Measurements from ENCODE around the gene PSMD1.

PSMD1 gene

GRCh38 chr2:231034291-231034882 lies 22.3 kb upstream of the PSMD1 start:
- FAIRE-seq = no peak
- no peak for DNase-seq (ENCODE audit: low spot score)

GRCh38 chr2:231036131-231036530 lies 20.5 kb upstream of the PSMD1 start:
- FAIRE-seq = no peak
- no peak for DNase-seq (ENCODE audit: low spot score)

GRCh38 chr2:231036578-231037106 lies 20.0 kb upstream of the PSMD1 start:
- no peak for FAIRE-seq
- no peak for DNase-seq (ENCODE audit: low spot score)

- FAIRE-seq (no peak), DNase-seq (ENCODE audit: low spot score) (no peak)
Measured at GRCh38 chr2:231037202-231037730, 19.4 kb upstream of the PSMD1 start, which contains the start of gene C2orf72. TSS of gene C2orf72 (plus strand) at chr2:231037523. CDS start at chr2:231037566, 43 bp downstream.

- DNase-seq (ENCODE audit: low spot score) (no peak), FAIRE-seq (no peak)
Measured at GRCh38 chr2:231037731-231038482, 18.8 kb upstream of the PSMD1 start.

GRCh38 chr2:231038483-231039293 lies 18.0 kb upstream of the PSMD1 start:
- FAIRE-seq (no peak), DNase-seq (ENCODE audit: low spot score) (no peak)

- FAIRE-seq (no peak), DNase-seq (ENCODE audit: low spot score) (no peak)
Measured at GRCh38 chr2:231039294-231039664, 17.4 kb upstream of the PSMD1 start.

- FAIRE-seq = no peak
- DNase-seq (ENCODE audit: low spot score) = no peak
Measured at GRCh38 chr2:231039821-231040364, 16.8 kb upstream of the PSMD1 start.

GRCh38 chr2:231041061-231041689 lies 15.5 kb upstream of the PSMD1 start:
- FAIRE-seq (no peak), DNase-seq (ENCODE audit: low spot score) (no peak)

GRCh38 chr2:231043796-231044195 lies 12.9 kb upstream of the PSMD1 start:
- no peak for FAIRE-seq
- DNase-seq (ENCODE audit: low spot score) = no peak

- DNase-seq (ENCODE audit: low spot score) = no peak
- FAIRE-seq = no peak
Measured at GRCh38 chr2:231046916-231047273, 9.8 kb upstream of the PSMD1 start.

- DNase-seq (ENCODE audit: low spot score) = no peak
- no peak for FAIRE-seq
Measured at GRCh38 chr2:231047274-231047922, 9.3 kb upstream of the PSMD1 start.

- FAIRE-seq (no peak), DNase-seq (ENCODE audit: low spot score) (no peak)
Measured at GRCh38 chr2:231047923-231048915, 8.4 kb upstream of the PSMD1 start.

GRCh38 chr2:231049286-231050017 lies 7.2 kb upstream of the PSMD1 start:
- no peak for DNase-seq (ENCODE audit: low spot score)
- no peak for FAIRE-seq

- DNase-seq (ENCODE audit: low spot score) (no peak), FAIRE-seq (no peak)
Measured at GRCh38 chr2:231050018-231050901, 6.4 kb upstream of the PSMD1 start.

- FAIRE-seq (no peak), DNase-seq (ENCODE audit: low spot score) (no peak)
Measured at GRCh38 chr2:231051116-231051515, 5.6 kb upstream of the PSMD1 start.

Measured in RCC 7860 (cell line).